ENCODE results near the gene WDR12. TPM values are rescaled to one million over a fixed set of nuclear protein-coding genes. Genes with fewer than 3 reads are reported as not detected.
"Not testable (repeated sequence)": the region's sequence is repeated elsewhere in the genome, so short reads cannot be mapped to it uniquely, and the experiment has no call there.

Gene WDR12
- total RNA-seq (10 to 100 TPM; 17.2 to 50.4 (median 20.8) TPM), polyA plus RNA-seq (10 to 100 TPM; 16.8 to 17.5 TPM), total RNA-seq (16.0 reads per million, percentile 45 among the genes with 10 or more reads in this experiment)

- no peaks in the 10 kb centered on the region for H3K9me3 ChIP-seq (ENCODE audit: control insufficient read depth in 2 of 3, low read length in 3 of 3)
- no peaks in the 10 kb centered on the region for H3K9me3 Mint-ChIP-seq
- H3K36me3 Mint-ChIP-seq = no peaks in the 10 kb centered on the region
- intact Hi-C loops (cut with micrococcal nuclease) = loop anchor here (1.0 to 10.0 kb wide), 16 partner anchors 40 to 1839 kb away; partner anchors contain the start of genes BMPR2 (in 2 of the 2), FAM117B (in 2 of the 2), ICA1L (in 2 of the 2) and NBEAL1 (in 2 of the 2)
- H3K4me1 Mint-ChIP-seq = peaks cover 24 to 50% (median 34%) of the 10 kb centered on the region in 7 donors
- ChIA-PET POLR2A (interaction anchor here (0.6 to 2.3 kb wide), 11 partner anchors 10 to 1111 kb away, joined by 3 to 16 read pairs (median 3); partner anchors contain the start of gene CYP20A1), CTCF (interaction anchor here (0.6 to 1.2 kb wide), 5 partner anchors 20 to 437 kb away, joined by 3 to 5 read pairs (median 3); no protein-coding TSS in a partner anchor)
- H3K27me3 Mint-ChIP-seq = no peaks in the 10 kb centered on the region
- peak within 1 kb of the TSS; percentile 79 for H3K27ac ChIP-seq (ENCODE audit: low read depth, low read length)
- ATAC-seq (peak; percentile 93), DNase-seq (peak; percentile 81 to 93 (median 89))
- peaks cover 4 to 11% of the 10 kb centered on the region in 2 donors for H3K4me1 ChIP-seq (ENCODE audit: control insufficient read depth in 2 of 2, insufficient read depth in 2 of 2, low read length in 2 of 2)
- H3K27me3 ChIP-seq (ENCODE audit: control insufficient read depth in 2 of 2, insufficient read depth in 2 of 2, low read length in 2 of 2) = no peaks in the 10 kb centered on the region
- H3K27ac Mint-ChIP-seq = peak within 1 kb of the TSS; percentile 93 to 99 (median 97)
- H3K4me3 Mint-ChIP-seq = peak within 1 kb of the TSS; percentile 90 to 100 (median 98)
- H3K36me3 ChIP-seq (ENCODE audit: control insufficient read depth in 2 of 3, insufficient read depth in 3 of 3, low read length in 3 of 3) = no peaks in the 10 kb centered on the region
- H3K4me3 ChIP-seq (ENCODE audit: low read length) = peak within 1 kb of the TSS; percentile 82
Measured at GRCh38 chr2:202911512-202912341, at the start of gene WDR12, which contains the start of gene CARF. Gene WDR12 (minus strand): TSS chr2:202911673. CDS start chr2:202911476, 197 bp downstream. Gene CARF (plus strand): TSS chr2:202912275. CDS start chr2:202941903, 29,628 bp downstream.

GRCh38 chr2:202960524-202960923, 49.1 kb upstream of the WDR12 start:
- intact Hi-C loops (cut with micrococcal nuclease) = no loop called here
- Histone ChIP-seq H3K4me1 (ENCODE audit: control insufficient read depth in 2 of 2, insufficient read depth in 2 of 2, low read length in 2 of 2) (no peaks in the 10 kb centered on the region), H3K9me3 (ENCODE audit: control insufficient read depth in 2 of 3, low read length in 3 of 3) (no peaks in the 10 kb centered on the region), H3K27me3 (ENCODE audit: control insufficient read depth in 2 of 2, insufficient read depth in 2 of 2, low read length in 2 of 2) (no peaks in the 10 kb centered on the region), H3K27ac (ENCODE audit: low read depth, low read length) (no peak overlapping the region), H3K36me3 (ENCODE audit: control insufficient read depth in 2 of 3, insufficient read depth in 3 of 3, low read length in 3 of 3) (peaks cover 0 to 16% (median 0%) of the 10 kb centered on the region in 3 experiments), H3K4me3 (ENCODE audit: low read length) (no peak overlapping the region)
- peaks cover 0 to 3% (median 0%) of the 10 kb centered on the region in 7 donors for H3K4me1 Mint-ChIP-seq
- no peak overlapping the region for H3K27ac Mint-ChIP-seq
- DNase-seq = no peak
- no peaks in the 10 kb centered on the region for H3K9me3 Mint-ChIP-seq
- POLR2A ChIA-PET = no interaction called here
- no peak for ATAC-seq
- H3K27me3 Mint-ChIP-seq = no peaks in the 10 kb centered on the region
- no peak overlapping the region for H3K4me3 Mint-ChIP-seq
- CTCF ChIA-PET = no interaction called here
- H3K36me3 Mint-ChIP-seq = peaks cover 5 to 61% (median 15%) of the 10 kb centered on the region in 5 donors

- Mint-ChIP-seq H3K4me3 (no peak overlapping the region), H3K4me1 (peaks cover 0 to 5% (median 3%) of the 10 kb centered on the region in 7 donors), H3K27ac (no peak overlapping the region), H3K9me3 (peaks cover 1 to 31% (median 9%) of the 10 kb centered on the region in 11 donors), H3K36me3 (peaks cover 9 to 52% (median 35%) of the 10 kb centered on the region in 5 donors), H3K27me3 (no peaks in the 10 kb centered on the region)
- peak; percentile 84 for ATAC-seq
- H3K9me3 ChIP-seq (ENCODE audit: control insufficient read depth in 2 of 3, low read length in 3 of 3) = no peaks in the 10 kb centered on the region
- intact Hi-C loops (cut with micrococcal nuclease) = no loop called here
- H3K27ac ChIP-seq (ENCODE audit: low read depth, low read length) = no peak overlapping the region
- no peak overlapping the region for H3K4me3 ChIP-seq (ENCODE audit: low read length)
- ChIA-PET POLR2A (no interaction called here), CTCF (interaction anchor here (0.7 kb wide), 2 partner anchors 18 to 724 kb away, joined by 3 read pairs; no protein-coding TSS in a partner anchor)
- H3K36me3 ChIP-seq (ENCODE audit: control insufficient read depth in 2 of 3, insufficient read depth in 3 of 3, low read length in 3 of 3) = peaks cover 2 to 4% (median 3%) of the 10 kb centered on the region in 3 experiments
- DNase-seq = no peak
- no peaks in the 10 kb centered on the region for H3K27me3 ChIP-seq (ENCODE audit: control insufficient read depth in 2 of 2, insufficient read depth in 2 of 2, low read length in 2 of 2)
- H3K4me1 ChIP-seq (ENCODE audit: control insufficient read depth in 2 of 2, insufficient read depth in 2 of 2, low read length in 2 of 2) = no peaks in the 10 kb centered on the region
Measured at GRCh38 chr2:202950592-202950991, 39.1 kb upstream of the WDR12 start.

GRCh38 chr2:202949333-202949732, 37.9 kb upstream of the WDR12 start:
- peaks cover 1 to 42% (median 11%) of the 10 kb centered on the region in 11 donors for H3K9me3 Mint-ChIP-seq
- H3K27me3 ChIP-seq (ENCODE audit: control insufficient read depth in 2 of 2, insufficient read depth in 2 of 2, low read length in 2 of 2); DNase-seq; H3K4me3 Mint-ChIP-seq; ATAC-seq; H3K4me1 ChIP-seq (ENCODE audit: control insufficient read depth in 2 of 2, insufficient read depth in 2 of 2, low read length in 2 of 2); H3K9me3 ChIP-seq (ENCODE audit: control insufficient read depth in 2 of 3, low read length in 3 of 3); H3K27ac Mint-ChIP-seq; intact Hi-C loops (cut with micrococcal nuclease); POLR2A ChIA-PET; H3K4me1 Mint-ChIP-seq; H3K4me3 ChIP-seq (ENCODE audit: low read length); H3K27ac ChIP-seq (ENCODE audit: low read depth, low read length); CTCF ChIA-PET; H3K27me3 Mint-ChIP-seq: not testable (repeated sequence)
- peaks cover 12 to 60% (median 47%) of the 10 kb centered on the region in 5 donors for H3K36me3 Mint-ChIP-seq
- peaks cover 7 to 14% (median 9%) of the 10 kb centered on the region in 3 experiments for H3K36me3 ChIP-seq (ENCODE audit: control insufficient read depth in 2 of 3, insufficient read depth in 3 of 3, low read length in 3 of 3)

- no peak overlapping the region for H3K4me3 Mint-ChIP-seq
- POLR2A ChIA-PET = no interaction called here
- Histone ChIP-seq H3K9me3 (ENCODE audit: control insufficient read depth in 2 of 3, low read length in 3 of 3) (no peaks in the 10 kb centered on the region), H3K27me3 (ENCODE audit: control insufficient read depth in 2 of 2, insufficient read depth in 2 of 2, low read length in 2 of 2) (no peaks in the 10 kb centered on the region), H3K36me3 (ENCODE audit: control insufficient read depth in 2 of 3, insufficient read depth in 3 of 3, low read length in 3 of 3) (peaks cover 7 to 10% (median 9%) of the 10 kb centered on the region in 3 experiments), H3K4me1 (ENCODE audit: control insufficient read depth in 2 of 2, insufficient read depth in 2 of 2, low read length in 2 of 2) (no peaks in the 10 kb centered on the region), H3K27ac (ENCODE audit: low read depth, low read length) (no peak overlapping the region), H3K4me3 (ENCODE audit: low read length) (no peak overlapping the region)
- intact Hi-C loops (cut with micrococcal nuclease) = no loop called here
- peaks cover 12 to 63% (median 52%) of the 10 kb centered on the region in 5 donors for H3K36me3 Mint-ChIP-seq
- H3K4me1 Mint-ChIP-seq = peaks cover 0 to 5% (median 0%) of the 10 kb centered on the region in 7 donors
- H3K27me3 Mint-ChIP-seq = no peaks in the 10 kb centered on the region
- DNase-seq = no peak
- peaks cover 1 to 42% (median 11%) of the 10 kb centered on the region in 11 donors for H3K9me3 Mint-ChIP-seq
- no peak for ATAC-seq
- H3K27ac Mint-ChIP-seq = no peak overlapping the region
- CTCF ChIA-PET = no interaction called here
Measured at GRCh38 chr2:202945497-202945896, 34.0 kb upstream of the WDR12 start.

- no peaks in the 10 kb centered on the region for H3K9me3 ChIP-seq (ENCODE audit: control insufficient read depth in 2 of 3, low read length in 3 of 3)
- H3K36me3 Mint-ChIP-seq = peaks cover 12 to 63% (median 55%) of the 10 kb centered on the region in 5 donors
- H3K27ac ChIP-seq (ENCODE audit: low read depth, low read length) = no peak overlapping the region
- ATAC-seq = no peak
- no peaks in the 10 kb centered on the region for H3K27me3 ChIP-seq (ENCODE audit: control insufficient read depth in 2 of 2, insufficient read depth in 2 of 2, low read length in 2 of 2)
- peaks cover 1 to 42% (median 11%) of the 10 kb centered on the region in 11 donors for H3K9me3 Mint-ChIP-seq
- ChIA-PET POLR2A (no interaction called here), CTCF (no interaction called here)
- no peak overlapping the region for H3K4me3 ChIP-seq (ENCODE audit: low read length)
- intact Hi-C loops (cut with micrococcal nuclease) = no loop called here
- DNase-seq = no peak
- H3K27me3 Mint-ChIP-seq = no peaks in the 10 kb centered on the region
- no peaks in the 10 kb centered on the region for H3K4me1 ChIP-seq (ENCODE audit: control insufficient read depth in 2 of 2, insufficient read depth in 2 of 2, low read length in 2 of 2)
- peaks cover 0 to 7% (median 0%) of the 10 kb centered on the region in 7 donors for H3K4me1 Mint-ChIP-seq
- H3K36me3 ChIP-seq (ENCODE audit: control insufficient read depth in 2 of 3, insufficient read depth in 3 of 3, low read length in 3 of 3) = peaks cover 7 to 10% (median 9%) of the 10 kb centered on the region in 3 experiments
- no peak overlapping the region for H3K27ac Mint-ChIP-seq
- no peak overlapping the region for H3K4me3 Mint-ChIP-seq
Measured at GRCh38 chr2:202944816-202945215, 33.3 kb upstream of the WDR12 start.
